Activated T-cell treated with anti-CD3 and anti-CD28 coated beads, Interleukin-2, amount 50 U/mL, for 72 hours (primary cell): Measurements from ENCODE around the gene PLB1. TPM values are rescaled to one million over a fixed set of nuclear protein-coding genes. Genes with fewer than 3 reads are reported as not detected.
A peak's percentile ranks its signal among the peaks of the same experiment; 100 is the strongest.

Experiments
- ATAC-seq, 2 donors: fragments of 150-1000 bp; cut with Tn5 transposase; replicated peaks in 1 of 2; 2 replicates each; pipeline ENCODE4 v1.10.0; 2021; ENCODE audit warnings: moderate library complexity in 2 of 2, mild to moderate bottlenecking in 1 of 2
- DNase-seq, 2 donors: peaks; one replicate each; pipeline ENCODE4 v3.0.0; 2021 to 2022; ENCODE audit warnings: mixed read lengths in 1 of 2
- H3K27ac Mint-ChIP-seq: one replicate; pipeline ENCODE4 v1.8.0; 2022; ENCODE audit warnings: mild to moderate bottlenecking, moderate library complexity, mixed read lengths
- H3K27me3 Mint-ChIP-seq: one replicate; pipeline ENCODE4 v1.8.0; 2022; ENCODE audit warnings: low read depth, mixed read lengths
- H3K36me3 Mint-ChIP-seq, 2 donors: one replicate each; pipeline ENCODE4 v1.8.0; 2022; ENCODE audit warnings: mixed read lengths in 2 of 2, mild to moderate bottlenecking in 1 of 2; ENCODE audit not compliant: insufficient read depth in 2 of 2
- H3K4me1 Mint-ChIP-seq: one replicate; pipeline ENCODE4 v1.8.0; 2022; ENCODE audit warnings: low read depth, mixed read lengths
- H3K4me3 Mint-ChIP-seq, 2 donors: one replicate each; pipeline ENCODE4 v1.8.0; 2022; ENCODE audit warnings: mild to moderate bottlenecking in 2 of 2, mixed read lengths in 2 of 2, moderate library complexity in 2 of 2
- H3K9me3 Mint-ChIP-seq, 2 donors: one replicate each; pipeline ENCODE4 v1.8.0; 2022; ENCODE audit warnings: mixed read lengths in 2 of 2
- total RNA-seq, 2 donors: library from RNA; stranded (reverse); gene quantifications; one replicate each; pipeline ENCODE4 v1.2.3, GENCODE V29; 2022

PLB1 gene
- total RNA-seq, 2 donors from 2014 or later: 0.72 to 1.9 TPM

- no peaks in the 10 kb centered on the region for H3K9me3 Mint-ChIP-seq
- no peaks in the 10 kb centered on the region for H3K27me3 Mint-ChIP-seq
- no peak for DNase-seq
- H3K4me1 Mint-ChIP-seq: peaks cover 18% of the 10 kb centered on the region
- H3K36me3 Mint-ChIP-seq: no peaks in the 10 kb centered on the region
- ATAC-seq: no peak
- H3K27ac Mint-ChIP-seq: no peak overlapping the region
- no peak overlapping the region for H3K4me3 Mint-ChIP-seq
Observed at GRCh38 chr2:28602136-28602660, 106.3 kb downstream of the PLB1 start.

- no peaks in the 10 kb centered on the region for H3K27me3 Mint-ChIP-seq
- no peak overlapping the region for H3K4me3 Mint-ChIP-seq
- no peak overlapping the region for H3K27ac Mint-ChIP-seq
- DNase-seq: no peak
- no peaks in the 10 kb centered on the region for H3K9me3 Mint-ChIP-seq
- ATAC-seq: no peak
- H3K36me3 Mint-ChIP-seq: no peaks in the 10 kb centered on the region
- H3K4me1 Mint-ChIP-seq: peaks cover 18% of the 10 kb centered on the region
Observed at GRCh38 chr2:28602751-28603639, 107.1 kb downstream of the PLB1 start.

- Mint-ChIP-seq H3K36me3 (no peaks in the 10 kb centered on the region), H3K27ac (no peak overlapping the region)
- no peak for ATAC-seq
Observed at GRCh38 chr2:28603821-28604220, 108.0 kb downstream of the PLB1 start.

GRCh38 chr2:28604284-28604843, 108.5 kb downstream of the PLB1 start:
- ATAC-seq: no peak
- DNase-seq: no peak
- H3K27me3 Mint-ChIP-seq: no peaks in the 10 kb centered on the region
- no peak overlapping the region for H3K4me3 Mint-ChIP-seq
- H3K36me3 Mint-ChIP-seq: no peaks in the 10 kb centered on the region
- H3K9me3 Mint-ChIP-seq: no peaks in the 10 kb centered on the region
- peaks cover 18% of the 10 kb centered on the region for H3K4me1 Mint-ChIP-seq
- H3K27ac Mint-ChIP-seq: no peak overlapping the region

More at GRCh38 chr2:28603821-28604220, 108.0 kb downstream of the PLB1 start:
- DNase-seq: no peak
- Mint-ChIP-seq H3K4me1 (peaks cover 18% of the 10 kb centered on the region), H3K27me3 (no peaks in the 10 kb centered on the region), H3K9me3 (no peaks in the 10 kb centered on the region), H3K4me3 (no peak overlapping the region)

- ATAC-seq (no peak), DNase-seq (no peak)
- no peaks in the 10 kb centered on the region for H3K36me3 Mint-ChIP-seq
- H3K27ac Mint-ChIP-seq: no peak overlapping the region
- H3K4me1 Mint-ChIP-seq: peaks cover 35% of the 10 kb centered on the region
- no peaks in the 10 kb centered on the region for H3K9me3 Mint-ChIP-seq
- no peak overlapping the region for H3K4me3 Mint-ChIP-seq
- H3K27me3 Mint-ChIP-seq: no peaks in the 10 kb centered on the region
Observed at GRCh38 chr2:28606986-28607441, 111.2 kb downstream of the PLB1 start.

GRCh38 chr2:28607730-28608499, 112.1 kb downstream of the PLB1 start:
- H3K4me3 Mint-ChIP-seq: no peak overlapping the region
- ATAC-seq: no peak

GRCh38 chr2:28608500-28609424, 112.9 kb downstream of the PLB1 start:
- H3K4me1 Mint-ChIP-seq: peaks cover 23% of the 10 kb centered on the region
- no peaks in the 10 kb centered on the region for H3K27me3 Mint-ChIP-seq

More at GRCh38 chr2:28607730-28608499, 112.1 kb downstream of the PLB1 start:
- DNase-seq: no peak
- H3K27ac Mint-ChIP-seq: no peak overlapping the region
- H3K9me3 Mint-ChIP-seq: no peaks in the 10 kb centered on the region
- H3K4me1 Mint-ChIP-seq: peaks cover 31% of the 10 kb centered on the region
- H3K36me3 Mint-ChIP-seq: no peaks in the 10 kb centered on the region
- H3K27me3 Mint-ChIP-seq: no peaks in the 10 kb centered on the region

GRCh38 chr2:28610583-28611201, 114.8 kb downstream of the PLB1 start:
- H3K36me3 Mint-ChIP-seq: no peaks in the 10 kb centered on the region
- peak overlapping the region; percentile 16 to 31 for H3K4me3 Mint-ChIP-seq
- H3K27me3 Mint-ChIP-seq: no peaks in the 10 kb centered on the region
- peak; percentile 63 to 66 for DNase-seq
- peak; percentile 77 to 85 for ATAC-seq
- H3K27ac Mint-ChIP-seq: no peak overlapping the region
- H3K4me1 Mint-ChIP-seq: peaks cover 17% of the 10 kb centered on the region
- H3K9me3 Mint-ChIP-seq: no peaks in the 10 kb centered on the region

More at GRCh38 chr2:28608500-28609424, 112.9 kb downstream of the PLB1 start:
- Mint-ChIP-seq H3K36me3 (no peaks in the 10 kb centered on the region), H3K27ac (peak overlapping the region; percentile 13), H3K4me3 (no peak overlapping the region), H3K9me3 (no peaks in the 10 kb centered on the region)
- ATAC-seq (no peak), DNase-seq (no peak)

GRCh38 chr2:28612131-28612812, 116.4 kb downstream of the PLB1 start:
- Mint-ChIP-seq H3K4me1 (peaks cover 28% of the 10 kb centered on the region), H3K36me3 (no peaks in the 10 kb centered on the region), H3K27ac (no peak overlapping the region), H3K27me3 (no peaks in the 10 kb centered on the region), H3K4me3 (no peak overlapping the region), H3K9me3 (no peaks in the 10 kb centered on the region)
- DNase-seq (no peak), ATAC-seq (no peak)

- ATAC-seq (no peak), DNase-seq (no peak)
- Mint-ChIP-seq H3K36me3 (no peaks in the 10 kb centered on the region), H3K9me3 (no peaks in the 10 kb centered on the region), H3K27ac (no peak overlapping the region), H3K4me3 (no peak overlapping the region), H3K4me1 (peaks cover 37% of the 10 kb centered on the region), H3K27me3 (no peaks in the 10 kb centered on the region)
Observed at GRCh38 chr2:28613186-28613585, 117.3 kb downstream of the PLB1 start.

- Mint-ChIP-seq H3K4me3 (no peak overlapping the region), H3K4me1 (peaks cover 43% of the 10 kb centered on the region), H3K27ac (no peak overlapping the region), H3K27me3 (no peaks in the 10 kb centered on the region), H3K9me3 (no peaks in the 10 kb centered on the region), H3K36me3 (no peaks in the 10 kb centered on the region)
- ATAC-seq (peak; percentile 72 to 80), DNase-seq (peak; percentile 45 to 62)
Observed at GRCh38 chr2:28613633-28614501, 118.0 kb downstream of the PLB1 start.
